Measurements from ENCODE around the gene TSPAN1.

DNA sequence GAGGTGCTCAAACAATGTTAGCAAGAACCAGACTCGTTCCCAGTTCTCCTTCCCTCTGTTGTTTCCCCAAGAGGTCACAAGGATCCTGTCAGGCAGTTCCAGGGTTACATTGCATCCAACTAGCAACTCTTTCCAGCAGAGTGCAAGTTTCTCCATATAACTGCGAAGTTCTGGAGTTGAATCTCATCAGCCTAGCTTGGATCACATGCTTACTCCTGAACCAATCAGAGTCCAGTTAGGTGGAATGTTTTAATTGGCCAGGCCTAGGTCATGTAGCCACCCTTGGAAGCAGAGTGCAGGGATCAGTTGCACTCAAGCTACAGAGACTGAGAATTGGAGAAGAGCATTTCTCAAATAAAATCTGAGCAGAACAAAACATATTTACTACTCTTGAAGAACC, 26.6 kb upstream of the TSPAN1 start:
- TF ChIP-seq, protein P1, sequence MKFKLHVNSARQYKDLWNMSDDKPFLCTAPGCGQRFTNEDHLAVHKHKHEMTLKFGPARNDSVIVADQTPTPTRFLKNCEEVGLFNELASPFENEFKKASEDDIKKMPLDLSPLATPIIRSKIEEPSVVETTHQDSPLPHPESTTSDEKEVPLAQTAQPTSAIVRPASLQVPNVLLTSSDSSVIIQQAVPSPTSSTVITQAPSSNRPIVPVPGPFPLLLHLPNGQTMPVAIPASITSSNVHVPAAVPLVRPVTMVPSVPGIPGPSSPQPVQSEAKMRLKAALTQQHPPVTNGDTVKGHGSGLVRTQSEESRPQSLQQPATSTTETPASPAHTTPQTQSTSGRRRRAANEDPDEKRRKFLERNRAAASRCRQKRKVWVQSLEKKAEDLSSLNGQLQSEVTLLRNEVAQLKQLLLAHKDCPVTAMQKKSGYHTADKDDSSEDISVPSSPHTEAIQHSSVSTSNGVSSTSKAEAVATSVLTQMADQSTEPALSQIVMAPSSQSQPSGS (CRISPR knock-in tag; IDR thresholded peaks at IDR 0.05): no peak
- TF ChIP-seq SUZ12 (IDR thresholded peaks at IDR 0.05; ENCODE audit: low read depth, low read length) (no peak), TP53 (CRISPR knock-in tag; conservative IDR thresholded peaks at IDR 0.05) (no peak), ZNF20 (CRISPR knock-in tag; IDR thresholded peaks at IDR 0.05) (no peak), YY1 (IDR thresholded peaks at IDR 0.05; ENCODE audit: insufficient read depth, insufficient replicate concordance, low read depth, low read length) (no peak), ZNF124 (CRISPR knock-in tag; IDR thresholded peaks at IDR 0.05) (no peak), KDM1A (CRISPR knock-in tag; IDR thresholded peaks at IDR 0.05) (no peak), TAF1 (CRISPR knock-in tag; IDR thresholded peaks at IDR 0.05) (no peak), POLR2G (IDR thresholded peaks at IDR 0.05; ENCODE audit: low read depth, low read length) (no peak)
- TF ChIP-seq, protein P2, sequence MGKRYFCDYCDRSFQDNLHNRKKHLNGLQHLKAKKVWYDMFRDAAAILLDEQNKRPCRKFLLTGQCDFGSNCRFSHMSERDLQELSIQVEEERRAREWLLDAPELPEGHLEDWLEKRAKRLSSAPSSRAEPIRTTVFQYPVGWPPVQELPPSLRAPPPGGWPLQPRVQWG (CRISPR knock-in tag; IDR thresholded peaks at IDR 0.05; ENCODE audit: borderline replicate concordance, low read depth): no peak
- TF ChIP-seq, protein P3, sequence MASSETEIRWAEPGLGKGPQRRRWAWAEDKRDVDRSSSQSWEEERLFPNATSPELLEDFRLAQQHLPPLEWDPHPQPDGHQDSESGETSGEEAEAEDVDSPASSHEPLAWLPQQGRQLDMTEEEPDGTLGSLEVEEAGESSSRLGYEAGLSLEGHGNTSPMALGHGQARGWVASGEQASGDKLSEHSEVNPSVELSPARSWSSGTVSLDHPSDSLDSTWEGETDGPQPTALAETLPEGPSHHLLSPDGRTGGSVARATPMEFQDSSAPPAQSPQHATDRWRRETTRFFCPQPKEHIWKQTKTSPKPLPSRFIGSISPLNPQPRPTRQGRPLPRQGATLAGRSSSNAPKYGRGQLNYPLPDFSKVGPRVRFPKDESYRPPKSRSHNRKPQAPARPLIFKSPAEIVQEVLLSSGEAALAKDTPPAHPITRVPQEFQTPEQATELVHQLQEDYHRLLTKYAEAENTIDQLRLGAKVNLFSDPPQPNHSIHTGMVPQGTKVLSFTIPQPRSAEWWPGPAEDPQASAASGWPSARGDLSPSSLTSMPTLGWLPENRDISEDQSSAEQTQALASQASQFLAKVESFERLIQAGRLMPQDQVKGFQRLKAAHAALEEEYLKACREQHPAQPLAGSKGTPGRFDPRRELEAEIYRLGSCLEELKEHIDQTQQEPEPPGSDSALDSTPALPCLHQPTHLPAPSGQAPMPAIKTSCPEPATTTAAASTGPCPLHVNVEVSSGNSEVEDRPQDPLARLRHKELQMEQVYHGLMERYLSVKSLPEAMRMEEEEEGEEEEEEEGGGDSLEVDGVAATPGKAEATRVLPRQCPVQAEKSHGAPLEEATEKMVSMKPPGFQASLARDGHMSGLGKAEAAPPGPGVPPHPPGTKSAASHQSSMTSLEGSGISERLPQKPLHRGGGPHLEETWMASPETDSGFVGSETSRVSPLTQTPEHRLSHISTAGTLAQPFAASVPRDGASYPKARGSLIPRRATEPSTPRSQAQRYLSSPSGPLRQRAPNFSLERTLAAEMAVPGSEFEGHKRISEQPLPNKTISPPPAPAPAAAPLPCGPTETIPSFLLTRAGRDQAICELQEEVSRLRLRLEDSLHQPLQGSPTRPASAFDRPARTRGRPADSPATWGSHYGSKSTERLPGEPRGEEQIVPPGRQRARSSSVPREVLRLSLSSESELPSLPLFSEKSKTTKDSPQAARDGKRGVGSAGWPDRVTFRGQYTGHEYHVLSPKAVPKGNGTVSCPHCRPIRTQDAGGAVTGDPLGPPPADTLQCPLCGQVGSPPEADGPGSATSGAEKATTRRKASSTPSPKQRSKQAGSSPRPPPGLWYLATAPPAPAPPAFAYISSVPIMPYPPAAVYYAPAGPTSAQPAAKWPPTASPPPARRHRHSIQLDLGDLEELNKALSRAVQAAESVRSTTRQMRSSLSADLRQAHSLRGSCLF (CRISPR knock-in tag; IDR thresholded peaks at IDR 0.05; ENCODE audit: borderline replicate concordance): no peak
- TF ChIP-seq, protein P4, sequence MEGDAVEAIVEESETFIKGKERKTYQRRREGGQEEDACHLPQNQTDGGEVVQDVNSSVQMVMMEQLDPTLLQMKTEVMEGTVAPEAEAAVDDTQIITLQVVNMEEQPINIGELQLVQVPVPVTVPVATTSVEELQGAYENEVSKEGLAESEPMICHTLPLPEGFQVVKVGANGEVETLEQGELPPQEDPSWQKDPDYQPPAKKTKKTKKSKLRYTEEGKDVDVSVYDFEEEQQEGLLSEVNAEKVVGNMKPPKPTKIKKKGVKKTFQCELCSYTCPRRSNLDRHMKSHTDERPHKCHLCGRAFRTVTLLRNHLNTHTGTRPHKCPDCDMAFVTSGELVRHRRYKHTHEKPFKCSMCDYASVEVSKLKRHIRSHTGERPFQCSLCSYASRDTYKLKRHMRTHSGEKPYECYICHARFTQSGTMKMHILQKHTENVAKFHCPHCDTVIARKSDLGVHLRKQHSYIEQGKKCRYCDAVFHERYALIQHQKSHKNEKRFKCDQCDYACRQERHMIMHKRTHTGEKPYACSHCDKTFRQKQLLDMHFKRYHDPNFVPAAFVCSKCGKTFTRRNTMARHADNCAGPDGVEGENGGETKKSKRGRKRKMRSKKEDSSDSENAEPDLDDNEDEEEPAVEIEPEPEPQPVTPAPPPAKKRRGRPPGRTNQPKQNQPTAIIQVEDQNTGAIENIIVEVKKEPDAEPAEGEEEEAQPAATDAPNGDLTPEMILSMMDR (CRISPR knock-in tag; IDR thresholded peaks at IDR 0.05): no peak
- TF ChIP-seq, protein P5, sequence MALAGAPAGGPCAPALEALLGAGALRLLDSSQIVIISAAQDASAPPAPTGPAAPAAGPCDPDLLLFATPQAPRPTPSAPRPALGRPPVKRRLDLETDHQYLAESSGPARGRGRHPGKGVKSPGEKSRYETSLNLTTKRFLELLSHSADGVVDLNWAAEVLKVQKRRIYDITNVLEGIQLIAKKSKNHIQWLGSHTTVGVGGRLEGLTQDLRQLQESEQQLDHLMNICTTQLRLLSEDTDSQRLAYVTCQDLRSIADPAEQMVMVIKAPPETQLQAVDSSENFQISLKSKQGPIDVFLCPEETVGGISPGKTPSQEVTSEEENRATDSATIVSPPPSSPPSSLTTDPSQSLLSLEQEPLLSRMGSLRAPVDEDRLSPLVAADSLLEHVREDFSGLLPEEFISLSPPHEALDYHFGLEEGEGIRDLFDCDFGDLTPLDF (CRISPR knock-in tag; IDR thresholded peaks at IDR 0.05): no peak

Measured in HepG2 (cell line).